Fibroblast of gingiva (primary cell): ENCODE measurements around the gene TPBG.

Source experiments
- DNase-seq: peaks from one replicate; pipeline ENCODE4 v3.0.0-alpha.2; 2011; ENCODE audit warnings: low read depth

TPBG gene

GRCh38 chr6:82363428-82364086 is at the start of gene TPBG:
TSS of gene TPBG (plus strand) at chr6:82363817. CDS start at chr6:82364962, 1,145 bp downstream.
- peak; percentile 70 for DNase-seq

- no peak for DNase-seq
These were observed 41.2 kb upstream of the TPBG start for GRCh38 chr6:82322386-82322785.

- DNase-seq = no peak
These were observed 33.9 kb upstream of the TPBG start for GRCh38 chr6:82329766-82330165.

- no peak for DNase-seq
These were observed 33.3 kb upstream of the TPBG start for GRCh38 chr6:82330171-82330804.

GRCh38 chr6:82331031-82331773 is 32.4 kb upstream of the TPBG start:
- DNase-seq = peak; percentile 53

- DNase-seq = no peak
These were observed 29.8 kb upstream of the TPBG start for GRCh38 chr6:82333781-82334180.

GRCh38 chr6:82337688-82338257 is 25.8 kb upstream of the TPBG start:
- no peak for DNase-seq

GRCh38 chr6:82348130-82348529 is 15.5 kb upstream of the TPBG start:
- DNase-seq = no peak

- no peak for DNase-seq
These were observed 9.8 kb upstream of the TPBG start for GRCh38 chr6:82353848-82354247.

- DNase-seq = no peak
These were observed 3.1 kb upstream of the TPBG start for GRCh38 chr6:82360552-82360951.

GRCh38 chr6:82361631-82362030 is 2.0 kb upstream of the TPBG start:
- no peak for DNase-seq

- DNase-seq = no peak
These were observed 1.5 kb upstream of the TPBG start for GRCh38 chr6:82362144-82362543.

GRCh38 chr6:82362878-82363427 is 664 bp upstream of the TPBG start:
- peak; percentile 93 for DNase-seq

GRCh38 chr6:82364087-82365015 is 734 bp downstream of the TPBG start:
- DNase-seq = peak; percentile 80

GRCh38 chr6:82365016-82365795 is 1.6 kb downstream of the TPBG start:
- DNase-seq = peak; percentile 27

GRCh38 chr6:82367704-82368103 is 4.1 kb downstream of the TPBG start:
- DNase-seq = no peak

GRCh38 chr6:82370788-82371187 is 7.2 kb downstream of the TPBG start:
- DNase-seq = no peak

- DNase-seq = peak; percentile 60
These were observed 8.4 kb downstream of the TPBG start for GRCh38 chr6:82371799-82372546.

- DNase-seq = no peak
These were observed 9.0 kb downstream of the TPBG start for GRCh38 chr6:82372656-82373055.

- DNase-seq = no peak
These were observed 10.9 kb downstream of the TPBG start for GRCh38 chr6:82374516-82374915.
